Measurements from ENCODE around the gene QKI. TPM values are rescaled to one million over a fixed set of nuclear protein-coding genes. Genes with fewer than 3 reads are reported as not detected.

Gene QKI
- total RNA-seq, 1 experiment from 2014 or later = 176 TPM

DNA sequence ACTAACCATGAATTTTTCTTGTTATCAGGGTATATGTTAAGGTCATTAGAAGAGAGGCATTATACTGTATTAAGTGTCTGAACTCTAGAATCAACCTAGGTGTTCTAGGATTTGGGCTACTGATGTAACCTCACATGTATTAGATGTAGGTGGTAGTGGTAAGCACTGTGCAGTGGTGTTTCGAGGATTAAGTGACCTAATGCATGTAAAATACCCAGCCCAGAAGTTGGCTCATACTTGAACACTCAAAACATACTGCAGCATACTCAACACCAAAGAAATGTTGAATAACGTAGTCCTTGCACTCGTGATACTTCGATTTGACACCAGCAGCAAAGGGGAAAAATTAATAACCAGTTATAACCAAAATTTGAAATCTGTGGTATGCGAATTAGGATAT lies 48.7 kb downstream of the QKI start:
- Mint-ChIP-seq H3K36me3 (ENCODE audit: insufficient read depth in 1 of 3, low read depth in 3 of 3) (peaks cover 12 to 25% (median 19%) of the 10 kb centered on the region in 3 experiments; a peak in 6 of 7 replicates), H3K27ac (no peak overlapping the region; a peak in 1 of 7 replicates), H3K4me1 (peaks cover 18 to 25% of the 10 kb centered on the region in 2 experiments), H3K9me3 (no peaks in the 10 kb centered on the region; a peak in 2 of 5 replicates), H3K27me3 (ENCODE audit: low read depth) (no peaks in the 10 kb centered on the region), H3K4me3 (no peak overlapping the region)
- Histone ChIP-seq H3K18ac (ENCODE audit: insufficient read length, low read depth, low read length) (no peak overlapping the region), H3K4me1 (ENCODE audit: insufficient read depth, low read length) (no peaks in the 10 kb centered on the region; the same call in none of the 2 replicates), H3K14ac (ENCODE audit: insufficient read depth, low read length) (no peak overlapping the region), H2BK15ac (ENCODE audit: low read depth, low read length) (no peak overlapping the region), H2BK20ac (ENCODE audit: low read depth, low read length, poor library complexity, severe bottlenecking) (no peak overlapping the region), H2AK5ac (ENCODE audit: insufficient read length, low read length) (no peak overlapping the region), H3K79me2 (ENCODE audit: insufficient read depth, low read length) (peaks cover 13% of the 10 kb centered on the region; the same call in 1 of the 2 replicates), H3K23ac (ENCODE audit: insufficient read length, low read depth, low read length) (no peak overlapping the region), H4K91ac (ENCODE audit: insufficient read length, low read depth, low read length) (no peak overlapping the region), H3K79me1 (ENCODE audit: insufficient read depth, low read depth, low read length, poor library complexity, severe bottlenecking) (peaks cover 2% of the 10 kb centered on the region), H2BK120ac (ENCODE audit: low read depth, low read length, poor library complexity, severe bottlenecking) (no peak overlapping the region), H3K9ac (ENCODE audit: extremely low read depth, insufficient read length, low read length) (no peak overlapping the region), H3K56ac (ENCODE audit: insufficient read length, low read depth, low read length) (no peak overlapping the region), H2AFZ (ENCODE audit: low read length) (no peak overlapping the region), H3K4me2 (ENCODE audit: insufficient read depth, insufficient read length, low read length) (no peak overlapping the region), H3K9me3 (ENCODE audit: control insufficient read depth, low read depth, low read length) (no peaks in the 10 kb centered on the region), H4K5ac (ENCODE audit: insufficient read length, low read depth, low read length) (no peak overlapping the region), H3K27me3 (ENCODE audit: insufficient read depth, low read length) (no peaks in the 10 kb centered on the region), H4K20me1 (ENCODE audit: control insufficient read depth, insufficient read depth, insufficient read length) (no peaks in the 10 kb centered on the region), H4K8ac (replicated peaks; ENCODE audit: insufficient read length, low read depth, low read length) (no peak overlapping the region), H2BK5ac (ENCODE audit: insufficient read length, low read length) (no peak overlapping the region), H3K4ac (ENCODE audit: low read depth, low read length) (no peak overlapping the region), H3K23me2 (ENCODE audit: insufficient read length, low read depth, low read length, poor library complexity, severe bottlenecking) (no peaks in the 10 kb centered on the region), H3K27ac (ENCODE audit: insufficient read length, low read depth, low read length) (no peak overlapping the region), H3T11ph (ENCODE audit: low read length) (no peak overlapping the region), H2BK12ac (ENCODE audit: insufficient read length, low read depth, low read length) (no peak overlapping the region)
- TF ChIP-seq, protein P1, sequence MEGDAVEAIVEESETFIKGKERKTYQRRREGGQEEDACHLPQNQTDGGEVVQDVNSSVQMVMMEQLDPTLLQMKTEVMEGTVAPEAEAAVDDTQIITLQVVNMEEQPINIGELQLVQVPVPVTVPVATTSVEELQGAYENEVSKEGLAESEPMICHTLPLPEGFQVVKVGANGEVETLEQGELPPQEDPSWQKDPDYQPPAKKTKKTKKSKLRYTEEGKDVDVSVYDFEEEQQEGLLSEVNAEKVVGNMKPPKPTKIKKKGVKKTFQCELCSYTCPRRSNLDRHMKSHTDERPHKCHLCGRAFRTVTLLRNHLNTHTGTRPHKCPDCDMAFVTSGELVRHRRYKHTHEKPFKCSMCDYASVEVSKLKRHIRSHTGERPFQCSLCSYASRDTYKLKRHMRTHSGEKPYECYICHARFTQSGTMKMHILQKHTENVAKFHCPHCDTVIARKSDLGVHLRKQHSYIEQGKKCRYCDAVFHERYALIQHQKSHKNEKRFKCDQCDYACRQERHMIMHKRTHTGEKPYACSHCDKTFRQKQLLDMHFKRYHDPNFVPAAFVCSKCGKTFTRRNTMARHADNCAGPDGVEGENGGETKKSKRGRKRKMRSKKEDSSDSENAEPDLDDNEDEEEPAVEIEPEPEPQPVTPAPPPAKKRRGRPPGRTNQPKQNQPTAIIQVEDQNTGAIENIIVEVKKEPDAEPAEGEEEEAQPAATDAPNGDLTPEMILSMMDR (conservative IDR thresholded peaks at IDR 0.05) = no peak
- WGBS (ENCODE audit: extremely low coverage, insufficient read length, low lambda C conversion rate) = no CpG with 5 or more reads among the region's 5 CpGs
- DNase-seq = no peak
